Erythroblast (primary cell): ENCODE results near the gene SLC45A2.

ENCODE experiments used
- GATA1 ChIP-seq: IDR thresholded peaks from 2 replicates; pipeline ENCODE4 v1.6.1; 2011; ENCODE audit warnings: low read depth, mild to moderate bottlenecking, control low read depth, low read length, moderate library complexity
- POLR2A ChIP-seq: IDR thresholded peaks from 2 replicates; pipeline ENCODE4 v1.6.1; 2011; ENCODE audit warnings: mild to moderate bottlenecking, low read length

- no peak for TF ChIP-seq POLR2A
- TF ChIP-seq GATA1: no peak
Measured at GRCh38 chr5:34030048-34030447, 45.6 kb upstream of the SLC45A2 start.
